Activated T-cell treated with anti-CD3 and anti-CD28 coated beads, Interleukin-2, amount 50 U/mL, for 1 hour (primary cell): ENCODE data around the gene CADM1.
A peak's percentile ranks its signal among the peaks of the same experiment; 100 is the strongest.

Experiments used
- DNase-seq: peaks from one replicate; pipeline ENCODE4 v3.0.0-alpha.2; 2020

CADM1 gene

GRCh38 chr11:115515647-115516395 is 11.6 kb upstream of the CADM1 start:
- DNase-seq: no peak

- no peak for DNase-seq
Observed at GRCh38 chr11:115506954-115507675, 2.9 kb upstream of the CADM1 start.

- DNase-seq: no peak
Observed at GRCh38 chr11:115505175-115505574, 960 bp upstream of the CADM1 start.

GRCh38 chr11:115503886-115504275 is 334 bp downstream of the CADM1 start:
- no peak for DNase-seq

GRCh38 chr11:115503083-115503885 is 931 bp downstream of the CADM1 start:
- peak; percentile 21 for DNase-seq

GRCh38 chr11:115502636-115503082 is 1.6 kb downstream of the CADM1 start:
- DNase-seq: no peak

GRCh38 chr11:115501893-115502589 is 2.2 kb downstream of the CADM1 start:
- DNase-seq: no peak

- DNase-seq: no peak
Observed at GRCh38 chr11:115501502-115501892, 2.7 kb downstream of the CADM1 start.

GRCh38 chr11:115500547-115501501 is 3.4 kb downstream of the CADM1 start:
- DNase-seq: no peak

GRCh38 chr11:115499891-115500290 is 4.3 kb downstream of the CADM1 start:
- no peak for DNase-seq

GRCh38 chr11:115499241-115499799 is 4.9 kb downstream of the CADM1 start:
- DNase-seq: no peak

GRCh38 chr11:115498354-115498753 is 5.9 kb downstream of the CADM1 start:
- DNase-seq: no peak

- no peak for DNase-seq
Observed at GRCh38 chr11:115497303-115497702, 6.9 kb downstream of the CADM1 start.

GRCh38 chr11:115496892-115497291 is 7.3 kb downstream of the CADM1 start:
- no peak for DNase-seq

- no peak for DNase-seq
Observed at GRCh38 chr11:115493905-115494304, 10.3 kb downstream of the CADM1 start.

- DNase-seq: no peak
Observed at GRCh38 chr11:115493488-115493887, 10.7 kb downstream of the CADM1 start.

- DNase-seq: no peak
Observed at GRCh38 chr11:115489466-115489865, 14.7 kb downstream of the CADM1 start.

- DNase-seq: no peak
Observed at GRCh38 chr11:115488945-115489344, 15.3 kb downstream of the CADM1 start.

GRCh38 chr11:115481528-115481927 is 22.7 kb downstream of the CADM1 start:
- DNase-seq: no peak

GRCh38 chr11:115480611-115481010 is 23.6 kb downstream of the CADM1 start:
- no peak for DNase-seq

GRCh38 chr11:115477410-115477809 is 26.8 kb downstream of the CADM1 start:
- DNase-seq: no peak
